Measurements from ENCODE around the gene COL15A1.
A peak's percentile ranks its signal among the peaks of the same experiment; 100 is the strongest.

The COL15A1 gene

GRCh38 chr9:98924946-98925820, 18.5 kb upstream of the COL15A1 start:
- peaks cover 5% of the 10 kb centered on the region for H3K27me3 Mint-ChIP-seq
- H3K9me3 Mint-ChIP-seq, result no peaks in the 10 kb centered on the region
- H3K4me1 Mint-ChIP-seq, result no peaks in the 10 kb centered on the region
- H3K27ac Mint-ChIP-seq, result no peak overlapping the region
- ATAC-seq (ENCODE audit: low read depth), result no peak
- DNase-seq (ENCODE audit: low spot score in 2 of 2), result no peak
- no peak overlapping the region for H3K4me3 Mint-ChIP-seq
- no peaks in the 10 kb centered on the region for H3K36me3 Mint-ChIP-seq

DNA sequence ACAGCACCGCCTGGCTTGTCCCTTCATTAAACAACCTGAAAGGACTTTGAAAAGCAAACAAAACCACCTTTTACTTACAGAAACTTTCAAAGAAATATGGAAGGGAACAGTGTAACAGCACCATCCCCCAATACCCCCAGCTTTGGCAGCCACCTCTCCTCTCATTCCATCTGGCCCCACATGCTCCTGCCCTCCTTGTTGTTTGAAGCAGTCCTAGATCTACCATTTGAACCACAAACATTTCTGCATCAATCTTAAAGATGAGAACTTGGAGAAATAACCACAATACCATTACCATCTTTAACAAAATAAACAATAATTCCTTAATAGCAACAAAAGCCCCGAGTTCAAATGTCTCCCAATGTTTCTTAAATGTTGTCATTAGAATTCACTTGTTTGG, 17.8 kb upstream of the COL15A1 start:
- Mint-ChIP-seq H3K4me3 (no peak overlapping the region), H3K36me3 (no peaks in the 10 kb centered on the region), H3K4me1 (no peaks in the 10 kb centered on the region), H3K27me3 (peaks cover 5% of the 10 kb centered on the region), H3K27ac (no peak overlapping the region), H3K9me3 (no peaks in the 10 kb centered on the region)
- DNase-seq (ENCODE audit: low spot score in 2 of 2) (no peak), ATAC-seq (ENCODE audit: low read depth) (no peak)

- Mint-ChIP-seq H3K36me3 (no peaks in the 10 kb centered on the region), H3K4me3 (no peak overlapping the region), H3K4me1 (no peaks in the 10 kb centered on the region), H3K27me3 (peaks cover 5% of the 10 kb centered on the region), H3K9me3 (no peaks in the 10 kb centered on the region), H3K27ac (no peak overlapping the region)
- DNase-seq (ENCODE audit: low spot score in 2 of 2) (no peak), ATAC-seq (ENCODE audit: low read depth) (no peak)
Observed at GRCh38 chr9:98927724-98928123, 16.0 kb upstream of the COL15A1 start.

- Mint-ChIP-seq H3K36me3 (no peaks in the 10 kb centered on the region), H3K9me3 (no peaks in the 10 kb centered on the region), H3K4me1 (no peaks in the 10 kb centered on the region), H3K4me3 (no peak overlapping the region), H3K27me3 (peaks cover 8% of the 10 kb centered on the region), H3K27ac (no peak overlapping the region)
- ATAC-seq (ENCODE audit: low read depth) (no peak), DNase-seq (ENCODE audit: low spot score in 2 of 2) (no peak)
Observed at GRCh38 chr9:98929071-98929470, 14.6 kb upstream of the COL15A1 start.

GRCh38 chr9:98929895-98930341, 13.8 kb upstream of the COL15A1 start:
- DNase-seq (ENCODE audit: low spot score in 2 of 2) (no peak), ATAC-seq (ENCODE audit: low read depth) (no peak)
- Mint-ChIP-seq H3K4me3 (no peak overlapping the region), H3K4me1 (no peaks in the 10 kb centered on the region), H3K27ac (no peak overlapping the region), H3K9me3 (no peaks in the 10 kb centered on the region), H3K27me3 (peaks cover 10% of the 10 kb centered on the region), H3K36me3 (no peaks in the 10 kb centered on the region)

GRCh38 chr9:98930792-98931191, 12.9 kb upstream of the COL15A1 start:
- H3K4me3 Mint-ChIP-seq, result no peak overlapping the region
- H3K9me3 Mint-ChIP-seq, result no peaks in the 10 kb centered on the region
- H3K27ac Mint-ChIP-seq, result no peak overlapping the region
- no peaks in the 10 kb centered on the region for H3K36me3 Mint-ChIP-seq
- H3K27me3 Mint-ChIP-seq, result peaks cover 7% of the 10 kb centered on the region
- ATAC-seq (ENCODE audit: low read depth) (no peak), DNase-seq (ENCODE audit: low spot score in 2 of 2) (no peak)
- no peaks in the 10 kb centered on the region for H3K4me1 Mint-ChIP-seq

GRCh38 chr9:98931600-98932389, 11.9 kb upstream of the COL15A1 start:
- no peaks in the 10 kb centered on the region for H3K9me3 Mint-ChIP-seq
- no peak for ATAC-seq (ENCODE audit: low read depth)

GRCh38 chr9:98933185-98933584, 10.5 kb upstream of the COL15A1 start:
- H3K27me3 Mint-ChIP-seq, result peaks cover 13% of the 10 kb centered on the region
- no peak for DNase-seq (ENCODE audit: low spot score in 2 of 2)

More at GRCh38 chr9:98931600-98932389, 11.9 kb upstream of the COL15A1 start:
- Mint-ChIP-seq H3K27me3 (peaks cover 7% of the 10 kb centered on the region), H3K36me3 (no peaks in the 10 kb centered on the region), H3K4me1 (no peaks in the 10 kb centered on the region), H3K27ac (no peak overlapping the region), H3K4me3 (no peak overlapping the region)
- DNase-seq (ENCODE audit: low spot score in 2 of 2), result no peak

DNA sequence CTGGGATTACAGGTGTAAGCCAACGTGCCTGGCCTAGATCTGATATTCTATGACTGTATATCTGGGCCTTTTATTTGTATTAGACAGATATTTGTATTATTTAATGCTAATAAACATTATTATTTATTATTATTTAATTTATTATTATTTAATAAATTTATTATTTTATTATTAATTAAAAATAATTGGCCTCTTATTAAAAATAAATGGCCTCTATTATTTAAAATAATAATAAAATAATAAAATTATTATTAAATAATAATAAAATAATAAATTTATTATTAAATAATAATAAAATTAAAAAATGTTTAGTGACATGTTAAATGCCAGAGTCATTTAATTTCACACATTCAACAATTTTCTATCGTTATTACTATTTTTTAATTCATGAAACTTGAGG, 9.8 kb upstream of the COL15A1 start:
- H3K4me1 Mint-ChIP-seq, result no peaks in the 10 kb centered on the region
- DNase-seq (ENCODE audit: low spot score in 2 of 2), result no peak
- H3K36me3 Mint-ChIP-seq, result no peaks in the 10 kb centered on the region
- H3K27me3 Mint-ChIP-seq, result peaks cover 15% of the 10 kb centered on the region
- no peak overlapping the region for H3K4me3 Mint-ChIP-seq
- H3K9me3 Mint-ChIP-seq, result no peaks in the 10 kb centered on the region
- no peak overlapping the region for H3K27ac Mint-ChIP-seq
- ATAC-seq (ENCODE audit: low read depth), result no peak

More at GRCh38 chr9:98933185-98933584, 10.5 kb upstream of the COL15A1 start:
- Mint-ChIP-seq H3K4me1 (no peaks in the 10 kb centered on the region), H3K36me3 (no peaks in the 10 kb centered on the region), H3K4me3 (no peak overlapping the region), H3K9me3 (no peaks in the 10 kb centered on the region), H3K27ac (no peak overlapping the region)
- ATAC-seq (ENCODE audit: low read depth), result no peak

GRCh38 chr9:98935071-98935505, 8.6 kb upstream of the COL15A1 start:
- DNase-seq (ENCODE audit: low spot score in 2 of 2) (no peak), ATAC-seq (ENCODE audit: low read depth) (no peak)
- Mint-ChIP-seq H3K9me3 (no peaks in the 10 kb centered on the region), H3K36me3 (no peaks in the 10 kb centered on the region), H3K27ac (no peak overlapping the region), H3K27me3 (peaks cover 19% of the 10 kb centered on the region), H3K4me1 (no peaks in the 10 kb centered on the region), H3K4me3 (no peak overlapping the region)

DNA sequence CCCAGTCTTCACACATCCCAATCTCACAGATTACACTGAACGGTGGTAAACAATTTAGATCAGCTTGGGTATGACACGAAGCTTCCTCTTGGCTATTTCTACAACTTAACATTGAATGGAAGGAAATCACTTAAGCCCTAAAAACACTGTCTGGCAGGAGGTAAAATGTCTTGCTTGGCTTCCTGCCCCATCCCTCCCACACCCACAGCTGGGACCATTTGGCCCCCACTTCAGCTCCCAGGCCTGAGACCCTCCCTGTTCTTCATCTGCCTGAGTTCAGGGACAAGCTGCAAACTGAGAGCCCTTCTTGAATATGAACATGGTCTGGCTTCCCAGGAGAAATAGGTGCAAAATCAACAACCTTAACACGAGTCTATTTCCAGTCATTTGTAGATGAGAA, 3.4 kb upstream of the COL15A1 start:
- Mint-ChIP-seq H3K4me3 (no peak overlapping the region), H3K27ac (no peak overlapping the region), H3K9me3 (no peaks in the 10 kb centered on the region), H3K36me3 (no peaks in the 10 kb centered on the region), H3K4me1 (peaks cover 9% of the 10 kb centered on the region), H3K27me3 (peaks cover 32% of the 10 kb centered on the region)
- no peak for DNase-seq (ENCODE audit: low spot score in 2 of 2)
- no peak for ATAC-seq (ENCODE audit: low read depth)

DNA sequence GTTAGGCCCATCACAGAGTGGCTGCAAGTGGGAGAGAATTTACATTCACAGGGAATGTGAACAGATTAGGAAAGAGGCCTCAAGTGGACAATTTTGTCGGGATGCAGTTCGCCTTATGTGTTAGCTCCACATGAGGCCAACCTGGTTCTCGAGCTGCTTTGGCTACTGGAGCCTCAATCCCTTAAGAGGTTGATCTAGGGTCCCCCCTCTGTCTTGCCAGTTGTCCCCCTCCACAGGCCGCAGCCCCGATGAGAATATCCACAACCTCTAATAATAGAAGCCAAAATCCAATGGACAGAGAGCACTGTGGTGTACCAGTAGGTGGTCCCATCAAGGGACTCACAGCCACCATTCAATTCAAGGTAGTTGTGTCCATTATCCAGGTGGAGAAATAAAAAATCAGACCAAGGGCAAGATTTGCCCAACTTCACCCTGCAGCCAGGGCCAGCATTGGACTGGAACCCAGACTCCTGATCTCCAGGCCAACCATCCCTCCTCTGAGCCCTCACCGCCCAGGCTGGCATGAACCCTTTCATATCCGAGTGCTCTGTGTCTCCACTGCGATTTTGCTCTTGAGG, 1.7 kb upstream of the COL15A1 start:
- Mint-ChIP-seq H3K36me3 (no peaks in the 10 kb centered on the region), H3K9me3 (no peaks in the 10 kb centered on the region), H3K4me1 (peaks cover 9% of the 10 kb centered on the region), H3K27ac (no peak overlapping the region), H3K4me3 (no peak overlapping the region), H3K27me3 (peaks cover 37% of the 10 kb centered on the region)
- DNase-seq (ENCODE audit: low spot score in 2 of 2), result no peak
- no peak for ATAC-seq (ENCODE audit: low read depth)

GRCh38 chr9:98942906-98943681, 613 bp upstream of the COL15A1 start:
- peak overlapping the region; percentile 19 for H3K4me3 Mint-ChIP-seq

More at GRCh38 chr9:98942906-98943681, 613 bp upstream of the COL15A1 start:
- Mint-ChIP-seq H3K27me3 (peaks cover 35% of the 10 kb centered on the region), H3K27ac (no peak overlapping the region), H3K9me3 (no peaks in the 10 kb centered on the region), H3K4me1 (peaks cover 9% of the 10 kb centered on the region), H3K36me3 (no peaks in the 10 kb centered on the region)
- no peak for ATAC-seq (ENCODE audit: low read depth)
- DNase-seq (ENCODE audit: low spot score in 2 of 2), result no peak
